H7 (cell line): ENCODE measurements around the gene GNG3. TPM values are rescaled to one million over a fixed set of nuclear protein-coding genes. Genes with fewer than 3 reads are reported as not detected.
A peak's percentile ranks its signal among the peaks of the same experiment; 100 is the strongest.
"Not testable (repeated sequence)": the region's sequence is repeated elsewhere in the genome, so short reads cannot be mapped to it uniquely, and the experiment has no call there.

ENCODE experiments used
- DNase-seq: peaks from one replicate; pipeline ENCODE4 v3.0.0; 2012
- H3K27me3 ChIP-seq: 2 replicates; pipeline ENCODE4 v1.6.0; 2011; ENCODE audit warnings: mild to moderate bottlenecking, low read length; ENCODE audit not compliant: control insufficient read depth, insufficient read depth
- H3K36me3 ChIP-seq: replicated peaks from 2 replicates; pipeline ENCODE4 v1.5.1; 2011; ENCODE audit warnings: low read length; ENCODE audit not compliant: control insufficient read depth, insufficient read depth
- H3K4me3 ChIP-seq: 2 replicates; pipeline ENCODE4 v1.5.1; 2011; ENCODE audit warnings: low read depth, mild to moderate bottlenecking, control low read depth, low read length, moderate library complexity; ENCODE audit not compliant: insufficient read depth
- total RNA-seq: library from RNA; depleted of rRNA; stranded (reverse); fragments of >200 nt; shearing (Covaris generic); gene quantifications from 2 replicates; pipeline ENCODE4 v1.2.3, GENCODE V29; 2014

Gene GNG3
- total RNA-seq, 1 experiment from 2014 or later: 3.1 TPM

DNA sequence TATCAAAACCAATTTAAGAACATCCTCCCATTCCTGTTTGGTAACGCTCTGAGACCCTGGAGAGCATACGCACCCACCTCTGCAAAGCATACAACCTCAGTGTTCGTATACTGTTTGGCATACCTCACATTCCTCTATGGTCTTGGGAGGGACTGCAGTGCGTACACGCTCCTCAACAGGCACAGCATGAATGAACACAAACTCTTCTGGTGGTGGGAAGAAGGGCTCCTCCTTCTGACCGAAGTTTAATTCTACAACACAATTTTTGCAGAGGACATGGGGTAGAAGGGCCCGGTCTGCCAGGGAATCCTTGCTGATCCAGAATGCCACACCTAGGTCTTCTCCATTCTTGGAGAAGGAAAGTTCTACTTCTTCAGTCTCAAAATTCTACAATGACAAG, 14.5 kb downstream of the GNG3 start:
- H3K36me3 ChIP-seq: peaks cover 57% of the 10 kb centered on the region
- DNase-seq: peak; percentile 48

DNA sequence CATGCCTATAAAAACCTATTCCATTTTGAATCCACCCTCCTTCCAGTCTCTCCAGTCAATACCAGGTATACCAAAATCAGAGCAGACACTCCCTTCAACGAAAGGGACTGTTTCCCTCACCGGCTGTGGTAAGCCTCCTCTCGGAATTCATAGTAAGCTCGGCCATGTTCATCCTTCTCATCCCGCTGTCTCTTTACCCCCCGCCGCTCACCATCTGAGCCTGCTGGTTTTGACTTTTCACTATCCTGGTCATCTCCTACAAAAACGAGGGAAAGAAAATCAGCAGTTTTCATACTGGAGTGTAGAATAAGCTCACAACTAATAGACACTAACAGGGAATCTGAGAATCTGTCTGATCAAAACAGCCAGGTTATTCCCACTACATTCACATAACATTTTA, 16.7 kb downstream of the GNG3 start:
- Histone ChIP-seq H3K27me3 (no peaks in the 10 kb centered on the region), H3K36me3 (peaks cover 45% of the 10 kb centered on the region), H3K4me3 (no peak overlapping the region)
- DNase-seq: no peak

More for the DNA sequence above, 14.5 kb downstream of the GNG3 start:
- Histone ChIP-seq H3K4me3 (no peak overlapping the region), H3K27me3 (no peaks in the 10 kb centered on the region)

DNA sequence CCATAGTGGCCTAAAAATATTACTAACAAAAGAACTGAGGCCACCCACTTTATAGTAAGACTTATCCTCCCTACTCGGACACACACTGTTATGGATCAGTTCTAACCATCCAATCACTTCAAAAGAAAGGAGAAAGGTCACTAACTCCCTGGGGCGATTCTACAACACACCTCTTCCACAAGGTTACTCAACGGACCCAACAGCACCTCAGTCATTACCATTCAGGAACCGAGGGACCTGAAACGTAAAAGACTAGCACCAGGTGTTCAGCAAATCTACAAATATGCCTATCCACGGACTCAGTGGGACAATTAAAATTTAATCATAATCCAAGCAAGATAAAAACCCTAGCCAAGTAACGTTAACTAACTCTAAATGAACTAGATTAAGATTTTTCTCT, 18.2 kb downstream of the GNG3 start:
- Histone ChIP-seq H3K27me3 (no peaks in the 10 kb centered on the region), H3K36me3 (peaks cover 34% of the 10 kb centered on the region), H3K4me3 (peak overlapping the region; percentile 99)
- no peak for DNase-seq

DNA sequence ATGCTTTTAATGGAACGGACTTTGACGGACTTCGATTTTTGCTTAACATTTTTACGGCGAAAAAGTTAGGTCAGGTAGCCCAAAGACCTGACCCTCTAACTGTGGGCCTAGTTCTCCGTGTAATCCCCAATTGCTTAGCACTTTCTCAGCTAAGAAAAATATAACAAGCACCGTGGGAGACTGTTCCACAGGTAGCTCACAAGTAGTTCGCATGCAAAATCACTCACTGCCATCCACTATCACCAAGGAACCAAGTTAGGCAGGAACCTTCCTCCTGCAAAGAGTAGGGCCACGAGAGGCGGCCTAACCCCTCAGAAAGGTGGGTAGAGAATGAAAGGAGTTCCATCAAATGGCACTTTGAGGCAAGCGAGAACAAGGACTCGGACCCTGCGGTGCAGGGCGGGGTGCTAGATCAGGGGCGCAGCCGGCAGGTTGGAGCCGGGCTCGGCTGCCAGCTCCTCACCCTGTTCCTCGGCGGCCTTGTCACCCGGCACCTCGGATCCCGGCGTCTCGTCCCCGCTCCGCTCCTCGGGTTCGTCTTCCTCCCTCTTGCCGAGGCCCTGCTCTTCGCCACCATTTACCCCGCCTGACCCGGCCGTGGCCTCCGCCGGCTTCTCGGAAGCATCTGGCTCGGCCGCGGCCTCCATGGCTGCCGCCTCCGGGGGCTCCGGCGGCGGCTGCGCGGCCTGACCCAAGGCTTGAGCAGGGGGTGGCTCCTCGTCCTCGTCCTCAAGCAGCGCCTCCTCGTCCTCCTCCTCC, 18.9 kb downstream of the GNG3 start:
- peak overlapping the region; percentile 99 for H3K4me3 ChIP-seq
- H3K27me3 ChIP-seq: no peaks in the 10 kb centered on the region
- DNase-seq: no peak
- H3K36me3 ChIP-seq: peaks cover 28% of the 10 kb centered on the region

DNA sequence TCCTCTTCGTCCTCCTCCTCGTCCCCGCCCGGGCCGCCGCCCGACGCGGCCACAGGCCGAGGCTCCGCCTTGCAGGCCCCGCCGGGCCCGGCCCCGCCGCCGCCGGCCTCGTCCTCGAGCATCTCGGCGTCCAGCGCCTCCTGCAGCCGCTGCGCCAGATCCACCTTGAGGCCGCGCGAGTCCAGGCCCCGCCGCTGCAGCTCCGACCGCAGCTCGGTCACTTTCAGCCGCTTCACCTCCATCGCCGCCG, 19.4 kb downstream of the GNG3 start:
- Histone ChIP-seq H3K27me3 (no peaks in the 10 kb centered on the region), H3K4me3 (peak overlapping the region; percentile 99), H3K36me3 (peaks cover 23% of the 10 kb centered on the region)
- DNase-seq: no peak

DNA sequence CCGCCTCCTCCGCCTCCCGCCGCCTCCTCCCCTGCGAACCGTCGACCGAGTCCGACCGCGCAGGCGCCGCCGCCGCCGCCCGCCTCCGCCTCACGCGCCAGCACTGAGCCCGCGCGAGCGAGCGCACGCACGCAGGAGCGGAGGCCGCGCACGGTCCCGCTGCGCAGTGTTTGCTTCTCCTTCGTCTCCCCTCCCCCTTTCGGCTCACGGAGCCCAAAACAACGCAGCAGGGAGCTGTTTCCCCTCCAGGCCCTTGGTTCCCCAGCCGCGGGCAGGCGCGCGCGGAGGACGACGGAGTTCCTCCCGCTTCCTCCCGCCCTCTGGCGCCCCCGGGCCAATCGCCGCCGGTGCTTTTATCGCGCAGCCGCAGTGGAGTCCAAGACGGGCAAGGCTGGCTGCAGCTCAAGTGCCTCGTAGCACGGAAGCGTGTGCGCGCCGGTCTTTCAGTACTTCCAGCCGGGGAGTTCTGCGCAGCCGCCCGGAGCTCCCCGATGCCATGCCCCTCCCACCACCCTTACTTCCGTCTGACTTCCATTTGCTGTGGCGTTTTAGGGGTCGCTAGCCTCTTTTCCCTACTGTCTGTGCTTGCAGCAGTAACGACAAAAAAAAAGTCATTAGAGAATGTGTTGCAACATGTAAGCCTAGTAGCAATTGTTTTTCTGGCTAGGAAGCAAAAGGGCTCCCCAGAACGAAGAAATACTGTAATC, 19.8 kb downstream of the GNG3 start, which contains the start of gene HNRNPUL2:
Gene HNRNPUL2 (minus strand): TSS at position 293 of the 707 bp plus-strand sequence. CDS start 301 bp downstream, outside the sequence.
- peak; percentile 99 for DNase-seq
- H3K36me3 ChIP-seq: peaks cover 18% of the 10 kb centered on the region
- H3K27me3 ChIP-seq: no peaks in the 10 kb centered on the region
- H3K4me3 ChIP-seq: peak within 1 kb of the TSS; percentile 99

DNA sequence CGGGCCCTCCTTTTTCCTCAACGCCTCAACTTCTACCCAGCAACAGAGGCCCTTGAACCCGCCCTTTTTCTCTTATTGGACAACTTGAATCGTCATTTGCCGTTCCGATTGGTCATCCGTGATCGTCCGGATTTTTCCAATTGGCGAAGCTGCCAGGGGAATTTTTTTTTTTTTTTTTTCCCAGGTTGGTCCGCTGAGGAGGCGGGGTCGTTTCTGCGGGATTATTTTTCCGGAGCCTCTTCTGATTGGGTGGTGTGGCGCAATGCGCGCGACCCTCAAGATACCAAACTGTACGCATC, 20.3 kb downstream of the GNG3 start:
- H3K27me3 ChIP-seq: no peaks in the 10 kb centered on the region
- peaks cover 13% of the 10 kb centered on the region for H3K36me3 ChIP-seq
- peak; percentile 90 for DNase-seq
- H3K4me3 ChIP-seq: peak overlapping the region; percentile 99

DNA sequence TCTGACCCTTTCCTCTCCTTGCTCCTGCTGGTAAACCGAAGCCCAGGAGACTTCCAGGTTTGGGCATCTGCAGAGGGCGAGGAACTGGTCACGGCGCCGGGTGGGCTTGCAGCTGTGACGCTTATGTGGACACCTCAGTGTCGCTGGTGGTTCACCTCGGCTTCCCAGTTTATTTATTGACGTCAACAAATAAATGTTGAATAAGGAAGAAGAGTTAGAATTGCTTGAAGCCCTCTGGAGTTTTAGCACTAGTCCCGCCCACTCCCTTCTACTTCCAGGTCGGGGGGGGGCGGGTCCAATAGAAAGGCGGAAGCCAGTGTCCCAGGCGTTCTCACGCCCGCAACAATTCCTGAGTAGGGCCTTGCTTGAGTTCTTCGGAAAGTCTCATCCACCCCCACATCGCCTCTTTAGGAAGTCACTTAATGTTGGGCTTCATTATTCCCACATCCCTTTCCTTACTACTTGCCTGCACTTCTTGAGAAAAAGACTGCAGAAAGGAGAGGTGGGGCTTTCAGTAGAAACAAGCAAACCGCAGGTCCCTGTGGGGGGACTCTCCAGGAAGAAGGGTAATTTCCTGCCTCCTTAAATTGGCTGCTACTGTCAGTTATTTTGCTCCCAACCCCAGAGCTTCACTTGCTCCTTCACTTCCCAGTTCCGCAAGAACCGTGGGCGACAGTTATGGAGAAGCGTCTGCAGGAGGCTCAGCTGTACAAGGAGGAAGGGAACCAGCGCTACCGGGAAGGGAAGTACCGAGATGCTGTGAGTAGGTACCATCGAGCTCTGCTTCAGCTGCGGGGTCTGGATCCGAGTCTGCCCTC, 20.9 kb downstream of the GNG3 start, which contains the start of gene TTC9C:
Gene TTC9C (plus strand): TSS at position 316 of the 818 bp plus-strand sequence. CDS start 363 bp downstream, at position 679.
- peak; percentile 87 for DNase-seq
- H3K27me3 ChIP-seq: no peaks in the 10 kb centered on the region
- peaks cover 9% of the 10 kb centered on the region for H3K36me3 ChIP-seq
- H3K4me3 ChIP-seq: peak within 1 kb of the TSS; percentile 99

DNA sequence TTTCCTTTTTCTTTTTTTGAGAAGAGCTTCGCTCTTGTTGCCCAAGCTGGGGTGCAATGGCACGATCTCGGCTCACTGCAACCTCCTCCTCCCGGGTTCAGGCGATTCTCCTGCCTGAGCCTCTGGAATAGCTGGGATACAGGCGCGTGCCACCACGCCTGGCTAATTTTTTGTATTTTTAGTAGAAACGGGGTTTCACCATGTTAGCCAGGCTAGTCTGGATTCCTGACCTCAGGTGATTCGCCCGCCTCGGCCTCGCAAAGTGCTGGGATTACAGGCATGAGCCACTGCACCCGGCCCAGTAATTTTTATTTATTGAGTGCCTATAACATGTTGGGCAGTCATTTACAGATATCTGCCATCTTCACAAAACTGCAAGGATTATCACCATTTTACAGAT, 22.6 kb downstream of the GNG3 start:
- H3K4me3 ChIP-seq, H3K27me3 ChIP-seq, H3K36me3 ChIP-seq, DNase-seq: not testable (repeated sequence)

DNA sequence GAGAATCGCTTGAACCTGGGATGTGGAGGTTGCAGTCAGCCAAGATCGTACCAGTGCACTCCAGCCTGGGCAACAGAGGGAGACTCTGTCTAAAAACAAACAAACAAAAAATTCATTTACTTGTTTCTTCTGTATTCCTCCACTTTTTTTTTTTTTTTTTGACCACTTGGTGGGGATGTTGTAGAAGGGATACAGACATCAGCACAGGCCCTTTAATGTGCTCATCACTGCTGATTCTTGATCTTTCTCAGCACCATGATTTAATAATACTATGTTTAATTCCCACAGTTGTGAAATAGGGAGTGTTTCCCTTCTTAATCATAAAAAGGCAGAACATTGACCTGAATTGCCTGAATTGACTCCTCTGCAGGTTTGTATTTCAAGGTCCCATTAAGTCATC, 25.4 kb downstream of the GNG3 start:
- DNase-seq: no peak
- Histone ChIP-seq H3K27me3 (no peaks in the 10 kb centered on the region), H3K36me3 (peaks cover 6% of the 10 kb centered on the region), H3K4me3 (no peak overlapping the region)

DNA sequence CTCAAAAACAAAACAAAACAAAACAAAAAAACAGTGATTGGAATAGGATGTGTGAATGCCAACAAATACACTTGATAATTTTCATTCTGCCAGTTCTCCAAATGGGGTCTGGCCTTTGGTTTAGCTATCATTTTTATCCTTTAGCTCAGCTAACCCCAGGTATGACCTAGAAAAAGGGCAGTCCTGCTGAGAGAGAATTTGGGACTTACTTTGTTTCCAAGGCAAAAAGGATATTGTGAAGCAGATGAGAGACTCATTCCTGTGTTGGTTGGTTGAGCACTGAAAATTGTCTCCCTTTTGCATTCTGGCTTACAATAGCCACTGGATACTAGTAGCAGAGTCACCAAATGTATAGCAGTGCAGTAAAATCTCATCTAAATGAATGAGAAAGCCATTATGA, 29.7 kb downstream of the GNG3 start:
- H3K4me3 ChIP-seq: no peak overlapping the region
- no peak for DNase-seq
- peaks cover 11% of the 10 kb centered on the region for H3K36me3 ChIP-seq
- no peaks in the 10 kb centered on the region for H3K27me3 ChIP-seq

DNA sequence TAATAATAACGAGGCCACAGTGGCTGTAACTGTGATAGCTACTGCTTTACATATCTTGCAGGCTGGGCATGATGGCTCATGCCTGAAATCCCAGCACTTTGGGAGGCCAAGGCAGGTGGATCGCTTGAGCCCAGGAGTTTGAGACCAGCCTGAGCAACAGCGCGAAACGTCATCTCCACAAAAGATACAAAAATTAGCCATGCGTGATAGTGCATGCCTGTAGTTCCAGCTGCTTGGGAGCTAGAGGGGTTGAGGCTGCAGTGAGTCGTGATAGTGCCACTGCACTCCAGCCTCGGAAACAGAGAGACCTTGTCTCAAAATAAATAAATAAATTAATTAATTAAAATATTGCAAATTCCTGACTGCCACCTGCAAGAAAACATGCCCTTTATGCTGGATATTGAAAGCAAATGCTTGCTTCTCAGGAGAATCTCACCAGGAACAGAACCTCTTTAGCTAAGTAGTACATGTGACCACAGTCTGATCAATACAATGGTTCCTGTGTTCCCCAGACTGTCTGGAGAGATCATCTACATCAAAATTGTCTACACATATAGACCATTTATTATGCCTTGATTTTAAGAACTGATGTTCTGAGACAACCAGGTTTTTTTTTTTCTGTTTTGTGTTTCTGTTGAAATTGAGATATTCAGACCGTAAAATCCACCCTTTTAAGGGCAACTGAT, 40.1 kb downstream of the GNG3 start:
- DNase-seq: no peak
- no peaks in the 10 kb centered on the region for H3K27me3 ChIP-seq
- peaks cover 16% of the 10 kb centered on the region for H3K36me3 ChIP-seq
- H3K4me3 ChIP-seq: no peak overlapping the region

DNA sequence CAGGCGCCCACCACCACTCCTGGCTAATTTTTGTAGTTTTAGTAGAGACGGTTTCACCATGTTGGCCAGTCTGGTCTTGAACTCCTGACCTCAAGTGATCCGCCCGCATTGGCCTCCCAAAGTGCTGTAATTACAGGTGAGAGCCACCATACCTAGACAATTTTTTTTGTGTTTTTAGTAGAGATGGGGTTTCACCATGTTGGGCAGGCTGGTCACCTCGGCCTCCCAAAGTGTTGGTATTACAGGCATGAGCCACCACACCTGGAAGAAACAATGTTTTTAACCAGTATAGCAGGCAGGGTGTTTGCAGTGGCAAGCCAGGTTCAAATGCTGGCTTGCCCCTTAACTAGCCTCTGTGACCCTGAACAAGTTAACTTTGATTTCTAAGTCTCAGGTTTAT, 42.5 kb downstream of the GNG3 start:
- DNase-seq, H3K27me3 ChIP-seq, H3K4me3 ChIP-seq: not testable (repeated sequence)
- H3K36me3 ChIP-seq: peaks cover 24% of the 10 kb centered on the region

DNA sequence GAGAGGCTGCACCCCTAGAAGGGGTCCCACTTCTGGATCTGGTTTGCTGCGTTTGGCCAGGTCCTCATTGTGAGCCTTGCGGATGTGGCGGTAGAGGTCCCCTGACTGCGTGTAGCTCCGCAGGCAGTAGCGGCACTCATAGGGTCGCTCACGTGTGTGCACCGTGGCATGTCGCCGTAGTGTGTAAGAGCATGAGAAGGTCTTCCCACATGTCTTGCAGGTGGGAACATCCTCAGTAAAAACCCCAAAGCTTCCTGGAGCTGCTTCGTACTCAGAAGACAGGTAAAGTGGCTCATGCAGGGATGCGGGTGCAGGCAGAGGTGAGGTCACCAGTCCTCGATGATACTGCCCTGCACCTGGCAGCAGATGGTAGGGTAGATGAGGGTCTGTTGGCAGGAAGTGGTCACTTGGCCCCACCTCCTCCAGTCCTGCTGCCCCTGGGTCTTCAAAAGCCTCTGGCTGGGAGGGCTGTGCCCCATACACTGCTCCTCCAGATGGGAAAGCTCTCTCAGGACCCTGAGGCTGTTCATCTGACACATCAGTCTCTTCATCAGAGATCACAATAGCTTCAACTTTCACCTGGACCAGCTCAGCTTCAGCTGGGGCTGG, 44.8 kb downstream of the GNG3 start:
- H3K36me3 ChIP-seq: peaks cover 25% of the 10 kb centered on the region
- no peaks in the 10 kb centered on the region for H3K27me3 ChIP-seq
- H3K4me3 ChIP-seq: no peak overlapping the region
- no peak for DNase-seq
